ENCODE results near the gene ADRA1B. TPM values are rescaled to one million over a fixed set of nuclear protein-coding genes. Genes with fewer than 3 reads are reported as not detected.

Gene ADRA1B
- total RNA-seq, 1 experiment from 2014 or later = 8.3 TPM

DNA sequence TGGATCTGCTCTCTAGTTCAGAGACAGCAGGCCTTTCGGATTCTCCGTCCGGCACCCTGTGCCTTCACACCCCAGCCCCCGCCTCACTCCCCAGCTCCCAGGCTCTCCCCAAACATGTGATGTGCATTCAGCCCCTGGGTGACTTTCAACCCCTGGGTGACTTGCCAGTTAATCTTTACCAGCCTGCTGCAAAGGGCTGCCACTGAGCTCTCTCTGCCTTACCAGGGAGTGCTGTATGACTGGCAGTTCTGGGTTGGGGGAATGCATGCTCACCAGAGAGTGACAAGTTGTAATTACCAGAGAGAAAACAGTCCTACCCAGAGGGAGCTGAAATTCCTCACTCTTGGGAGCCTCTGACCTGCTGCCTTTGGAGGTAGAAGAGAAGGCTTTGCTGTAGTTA is 4.9 kb upstream of the ADRA1B start:
- no TSS peak for BruUV-seq (replicated peaks)
- ChIA-PET POLR2A (no interaction called here), CTCF (no interaction called here)
- ATAC-seq = 0 out of 2 replicates have a peak, but pooled peaks have one; percentile 4
- H3K4me3 ChIP-seq (ENCODE audit: low read depth in 2 of 2, low read length in 2 of 2) = no peak overlapping the region
- H3K36me3 ChIP-seq (ENCODE audit: control insufficient read depth, insufficient read depth, low read length) = no peaks in the 10 kb centered on the region
- TF ChIP-seq, protein P1, sequence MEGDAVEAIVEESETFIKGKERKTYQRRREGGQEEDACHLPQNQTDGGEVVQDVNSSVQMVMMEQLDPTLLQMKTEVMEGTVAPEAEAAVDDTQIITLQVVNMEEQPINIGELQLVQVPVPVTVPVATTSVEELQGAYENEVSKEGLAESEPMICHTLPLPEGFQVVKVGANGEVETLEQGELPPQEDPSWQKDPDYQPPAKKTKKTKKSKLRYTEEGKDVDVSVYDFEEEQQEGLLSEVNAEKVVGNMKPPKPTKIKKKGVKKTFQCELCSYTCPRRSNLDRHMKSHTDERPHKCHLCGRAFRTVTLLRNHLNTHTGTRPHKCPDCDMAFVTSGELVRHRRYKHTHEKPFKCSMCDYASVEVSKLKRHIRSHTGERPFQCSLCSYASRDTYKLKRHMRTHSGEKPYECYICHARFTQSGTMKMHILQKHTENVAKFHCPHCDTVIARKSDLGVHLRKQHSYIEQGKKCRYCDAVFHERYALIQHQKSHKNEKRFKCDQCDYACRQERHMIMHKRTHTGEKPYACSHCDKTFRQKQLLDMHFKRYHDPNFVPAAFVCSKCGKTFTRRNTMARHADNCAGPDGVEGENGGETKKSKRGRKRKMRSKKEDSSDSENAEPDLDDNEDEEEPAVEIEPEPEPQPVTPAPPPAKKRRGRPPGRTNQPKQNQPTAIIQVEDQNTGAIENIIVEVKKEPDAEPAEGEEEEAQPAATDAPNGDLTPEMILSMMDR (IDR thresholded peaks at IDR 0.05) = no peak
- TF ChIP-seq POLR2AphosphoS5 (IDR thresholded peaks at IDR 0.05; ENCODE audit: low read depth, low read length) (no peak), SIN3A (IDR thresholded peaks at IDR 0.05; ENCODE audit: borderline replicate concordance, insufficient read depth, low read depth, low read length) (no peak), TCF7L2 (IDR thresholded peaks at IDR 0.05; ENCODE audit: low read depth, low read length) (no peak)
- TF ChIP-seq, protein P2, sequence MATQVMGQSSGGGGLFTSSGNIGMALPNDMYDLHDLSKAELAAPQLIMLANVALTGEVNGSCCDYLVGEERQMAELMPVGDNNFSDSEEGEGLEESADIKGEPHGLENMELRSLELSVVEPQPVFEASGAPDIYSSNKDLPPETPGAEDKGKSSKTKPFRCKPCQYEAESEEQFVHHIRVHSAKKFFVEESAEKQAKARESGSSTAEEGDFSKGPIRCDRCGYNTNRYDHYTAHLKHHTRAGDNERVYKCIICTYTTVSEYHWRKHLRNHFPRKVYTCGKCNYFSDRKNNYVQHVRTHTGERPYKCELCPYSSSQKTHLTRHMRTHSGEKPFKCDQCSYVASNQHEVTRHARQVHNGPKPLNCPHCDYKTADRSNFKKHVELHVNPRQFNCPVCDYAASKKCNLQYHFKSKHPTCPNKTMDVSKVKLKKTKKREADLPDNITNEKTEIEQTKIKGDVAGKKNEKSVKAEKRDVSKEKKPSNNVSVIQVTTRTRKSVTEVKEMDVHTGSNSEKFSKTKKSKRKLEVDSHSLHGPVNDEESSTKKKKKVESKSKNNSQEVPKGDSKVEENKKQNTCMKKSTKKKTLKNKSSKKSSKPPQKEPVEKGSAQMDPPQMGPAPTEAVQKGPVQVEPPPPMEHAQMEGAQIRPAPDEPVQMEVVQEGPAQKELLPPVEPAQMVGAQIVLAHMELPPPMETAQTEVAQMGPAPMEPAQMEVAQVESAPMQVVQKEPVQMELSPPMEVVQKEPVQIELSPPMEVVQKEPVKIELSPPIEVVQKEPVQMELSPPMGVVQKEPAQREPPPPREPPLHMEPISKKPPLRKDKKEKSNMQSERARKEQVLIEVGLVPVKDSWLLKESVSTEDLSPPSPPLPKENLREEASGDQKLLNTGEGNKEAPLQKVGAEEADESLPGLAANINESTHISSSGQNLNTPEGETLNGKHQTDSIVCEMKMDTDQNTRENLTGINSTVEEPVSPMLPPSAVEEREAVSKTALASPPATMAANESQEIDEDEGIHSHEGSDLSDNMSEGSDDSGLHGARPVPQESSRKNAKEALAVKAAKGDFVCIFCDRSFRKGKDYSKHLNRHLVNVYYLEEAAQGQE (IDR thresholded peaks at IDR 0.05; ENCODE audit: insufficient read depth in 1 of 2, low read depth in 2 of 2, low read length in 1 of 2) = no peak
- no peaks in the 10 kb centered on the region for H3K27me3 ChIP-seq (ENCODE audit: control insufficient read depth, insufficient read depth, low read length)
- H3K9me3 ChIP-seq (ENCODE audit: control insufficient read depth, insufficient read depth, low read depth, low read length) = no peaks in the 10 kb centered on the region
- intact Hi-C loops (cut with micrococcal nuclease; ENCODE audit: unreplicated experiment) (loop anchor here (10.0 kb wide), 3 partner anchors 87 to 587 kb away; no protein-coding TSS in a partner anchor), in situ Hi-C loops (cut with HindIII; ENCODE audit: low pct_unique_long_range_greater_than_20kb, low sequenced_read_pairs) (no loop called here)
- H3K4me1 ChIP-seq (ENCODE audit: control insufficient read depth, insufficient read depth, low read length) = peaks cover 41% of the 10 kb centered on the region
- peak overlapping the region; percentile 67 for H3K27ac ChIP-seq (ENCODE audit: low read length)
- no peak for DNase-seq (ENCODE audit: low read depth, low spot score)

DNA sequence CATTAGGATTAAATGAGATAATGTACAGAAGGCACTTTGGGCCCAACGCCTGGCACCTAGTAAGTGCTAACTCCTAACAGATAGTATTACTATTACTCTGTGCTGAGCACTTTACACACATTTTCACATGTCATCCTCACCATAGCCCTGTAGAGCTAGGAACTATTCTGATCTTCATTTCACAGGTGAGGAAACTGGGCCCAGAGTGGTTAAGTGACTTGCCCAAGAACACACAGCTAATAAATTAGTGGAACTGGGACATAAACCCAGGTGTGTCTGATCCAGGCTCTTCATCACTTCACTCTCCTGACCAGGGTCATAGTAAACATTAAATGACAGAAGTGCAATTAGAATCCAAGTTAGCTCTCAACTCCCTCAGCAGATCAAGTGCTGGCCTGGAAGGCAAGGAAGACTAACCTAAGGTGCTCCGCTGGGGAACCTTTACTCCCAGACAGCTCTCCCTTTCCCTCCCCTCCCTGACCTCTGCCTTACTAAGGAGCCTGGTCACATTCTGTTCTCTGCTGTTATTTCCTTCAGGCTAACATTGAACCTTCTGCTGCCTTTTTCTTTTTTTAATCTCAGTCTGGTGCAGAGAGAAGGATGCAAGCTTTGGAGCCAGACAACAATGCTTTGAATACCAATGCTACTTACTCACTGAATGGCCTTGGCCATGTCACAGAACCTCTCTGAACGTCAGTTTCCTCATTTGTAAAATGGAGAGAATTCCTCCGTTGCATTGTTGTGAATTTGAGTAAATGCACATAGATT is 4.1 kb upstream of the ADRA1B start:
- Histone ChIP-seq H3K4me1 (ENCODE audit: control insufficient read depth, insufficient read depth, low read length) (peaks cover 34% of the 10 kb centered on the region), H3K4me3 (ENCODE audit: low read depth in 2 of 2, low read length in 2 of 2) (no peak overlapping the region), H3K27ac (ENCODE audit: low read length) (peak overlapping the region; percentile 67), H3K36me3 (ENCODE audit: control insufficient read depth, insufficient read depth, low read length) (no peaks in the 10 kb centered on the region), H3K27me3 (ENCODE audit: control insufficient read depth, insufficient read depth, low read length) (no peaks in the 10 kb centered on the region), H3K9me3 (ENCODE audit: control insufficient read depth, insufficient read depth, low read depth, low read length) (no peaks in the 10 kb centered on the region)
- ChIA-PET POLR2A (no interaction called here), CTCF (interaction anchor here (0.5 kb wide), 1 partner anchor 111 kb away, joined by 10 read pairs; no protein-coding TSS in a partner anchor)
- TF ChIP-seq SIN3A (IDR thresholded peaks at IDR 0.05; ENCODE audit: borderline replicate concordance, insufficient read depth, low read depth, low read length) = no peak
- no peak for TF ChIP-seq POLR2AphosphoS5 (IDR thresholded peaks at IDR 0.05; ENCODE audit: low read depth, low read length)
- TF ChIP-seq TCF7L2 (IDR thresholded peaks at IDR 0.05; ENCODE audit: low read depth, low read length) = no peak
- TF ChIP-seq, protein P2 (IDR thresholded peaks at IDR 0.05; ENCODE audit: insufficient read depth in 1 of 2, low read depth in 2 of 2, low read length in 1 of 2) = no peak
- TF ChIP-seq, protein P1 (IDR thresholded peaks at IDR 0.05) = no peak
- intact Hi-C loops (cut with micrococcal nuclease; ENCODE audit: unreplicated experiment) (loop anchor here (10.0 kb wide), 3 partner anchors 87 to 587 kb away; no protein-coding TSS in a partner anchor), in situ Hi-C loops (cut with HindIII; ENCODE audit: low pct_unique_long_range_greater_than_20kb, low sequenced_read_pairs) (no loop called here)
- ATAC-seq (peak; percentile 42), DNase-seq (ENCODE audit: low read depth, low spot score) (no peak)
- no TSS peak for BruUV-seq (replicated peaks)

All from Panc1 (cell line).